Transverse colon (tissue), 4 donors: ENCODE measurements around the gene PAK1.

Experiments
- CTCF ChIP-seq, 5 experiments: fragments of 200-600 bp in 3 of 5; fragments of 450-650 bp in 2 of 5; sonication (generic) in 3 of 5; IDR thresholded peaks; 1 replicate in 2 of 5; 2 replicates in 3 of 5; pipeline ENCODE4 v1.5.1; 2016 to 2017; ENCODE audit warnings: antibody characterized with exemption in 5 of 5, inconsistent platforms in 3 of 5, mild to moderate bottlenecking in 2 of 5, moderate library complexity in 1 of 5
- POLR2AphosphoS5 ChIP-seq, 3 donors: sonication (generic); formaldehyde crosslinking; IDR thresholded peaks; one replicate each; pipeline ENCODE4 v1.6.1; 2016; ENCODE audit warnings: antibody characterized with exemption in 3 of 3

- TF ChIP-seq CTCF (IDR thresholded peaks at IDR 0.05) (no peak), POLR2AphosphoS5 (IDR thresholded peaks at IDR 0.05) (no peak)
Measured at GRCh38 chr11:77289737-77290136, 184.2 kb downstream of the PAK1 start.
